Keratinocyte (primary cell): ENCODE results near the gene NHLH1. TPM values are rescaled to one million over a fixed set of nuclear protein-coding genes. Genes with fewer than 3 reads are reported as not detected.

Experiments
- DNase-seq: peaks from one replicate; pipeline ENCODE4 v3.0.0-alpha.2; 2011; ENCODE audit warnings: low read depth, missing footprints, low spot score
- FAIRE-seq: peaks from 2 replicates; lab custom pipeline; 2011; peaks lifted over from hg19 to GRCh38; lab: Jason Lieb, UNC
- H2AFZ ChIP-seq: 2 replicates; pipeline ENCODE4 v1.6.0; 2012; ENCODE audit warnings: low read length, control low read depth, inconsistent platforms; ENCODE audit not compliant: control insufficient read depth
- H3K27ac ChIP-seq: 2 replicates; pipeline ENCODE4 v1.5.1; 2011; ENCODE audit warnings: low read length; ENCODE audit not compliant: control insufficient read depth, insufficient read depth
- H3K27me3 ChIP-seq: 3 replicates; pipeline ENCODE4 v1.6.0; 2011; ENCODE audit warnings: low read length; ENCODE audit not compliant: control insufficient read depth, insufficient read depth; ENCODE audit errors: extremely low read depth
- H3K36me3 ChIP-seq, 2 experiments: 2 replicates in 1 of 2; 3 replicates in 1 of 2; pipeline ENCODE4 v1.5.1; 2011; ENCODE audit warnings: low read length in 2 of 2, mild to moderate bottlenecking in 1 of 2; ENCODE audit not compliant: control insufficient read depth in 2 of 2, insufficient read depth in 2 of 2; ENCODE audit errors: extremely low read depth in 1 of 2
- H3K4me1 ChIP-seq: 3 replicates; pipeline ENCODE4 v1.5.1; 2011; ENCODE audit warnings: low read length; ENCODE audit not compliant: control insufficient read depth, insufficient read depth; ENCODE audit errors: extremely low read depth
- H3K4me2 ChIP-seq: 3 replicates; pipeline ENCODE4 v1.6.0; 2011; ENCODE audit warnings: low read depth, low read length; ENCODE audit not compliant: control insufficient read depth, insufficient read depth; ENCODE audit errors: extremely low read depth
- H3K4me3 ChIP-seq, 3 experiments: fragments of 200-600 bp in 1 of 3; sonication (generic) in 1 of 3; 2 replicates in 2 of 3; 3 replicates in 1 of 3; pipeline ENCODE4 v1.5.1; 2011 to 2016; ENCODE audit warnings: low read length in 3 of 3, mild to moderate bottlenecking in 3 of 3, control low read depth in 2 of 3, inconsistent platforms in 1 of 3, low read depth in 1 of 3, mixed read lengths in 1 of 3, mixed run types in 1 of 3, moderate library complexity in 1 of 3; ENCODE audit not compliant: control insufficient read depth in 2 of 3, insufficient read depth in 2 of 3; ENCODE audit errors: extremely low read depth in 1 of 3
- H3K79me2 ChIP-seq: 2 replicates; pipeline ENCODE4 v1.6.0; 2012; ENCODE audit warnings: low read length; ENCODE audit not compliant: control insufficient read depth, insufficient read depth
- H3K9ac ChIP-seq: 3 replicates; pipeline ENCODE4 v1.6.0; 2011; ENCODE audit warnings: low read length; ENCODE audit not compliant: control insufficient read depth, insufficient read depth; ENCODE audit errors: extremely low read depth
- H3K9me1 ChIP-seq: 3 replicates; pipeline ENCODE4 v1.6.0; 2011; ENCODE audit warnings: low read length; ENCODE audit not compliant: control insufficient read depth, insufficient read depth; ENCODE audit errors: extremely low read depth
- H3K9me3 ChIP-seq: 2 replicates; pipeline ENCODE4 v1.5.1; 2012; ENCODE audit warnings: low read depth, low read length; ENCODE audit not compliant: control insufficient read depth
- H4K20me1 ChIP-seq: 3 replicates; pipeline ENCODE4 v1.6.0; 2011; ENCODE audit warnings: low read length; ENCODE audit not compliant: control insufficient read depth, insufficient read depth; ENCODE audit errors: extremely low read depth
- EZH2 ChIP-seq: IDR thresholded peaks from one replicate; pipeline ENCODE4 v1.6.1; 2012; ENCODE audit warnings: inconsistent platforms, mild to moderate bottlenecking, low read length, moderate library complexity
- dilution Hi-C: fragments of 300-500 bp; cut with MboI; formaldehyde crosslinking; loops from one replicate; pipeline ENCODE4 v1.7.0; 2020; ENCODE audit warnings: low sequenced_read_pairs; ENCODE audit not compliant: extremely low pct_ligation_motif_present
- polyA plus RNA-seq, 5 experiments: library from polyadenylated mRNA; depleted of rRNA in 3 of 5; stranded (reverse) in 3 of 5; stranded (forward) in 1 of 5; unstranded in 1 of 5; fragments of >200 nt; gene quantifications; 1 replicate in 1 of 5; 2 replicates in 3 of 5; 3 replicates in 1 of 5; pipeline versions ENCODE4 v1.2.1 to v1.2.3, GENCODE V29; 2011 to 2012; ENCODE audit warnings: missing spikeins in 2 of 5, low read depth in 1 of 5, low replicate concordance in 1 of 5
- TF ChIP-seq, protein P1 (sequence below), 3 experiments: IDR thresholded peaks in 1 of 3; conservative IDR thresholded peaks in 1 of 3; optimal IDR thresholded peaks in 1 of 3; 2 replicates in 2 of 3; 3 replicates in 1 of 3; pipeline versions ENCODE3 to v1.5.1; 2011; ENCODE audit warnings: low read length in 3 of 3, mild to moderate bottlenecking in 3 of 3, moderate library complexity in 2 of 3, control low read depth in 1 of 3, inconsistent platforms in 1 of 3; ENCODE audit not compliant: insufficient read depth in 2 of 3; ENCODE audit errors: extremely low read depth in 1 of 3

The NHLH1 gene
- polyA plus RNA-seq, 1 donor (not counting 4 experiments of a cell fraction or from before 2014, with no cell fraction given), result 0.13 TPM

DNA sequence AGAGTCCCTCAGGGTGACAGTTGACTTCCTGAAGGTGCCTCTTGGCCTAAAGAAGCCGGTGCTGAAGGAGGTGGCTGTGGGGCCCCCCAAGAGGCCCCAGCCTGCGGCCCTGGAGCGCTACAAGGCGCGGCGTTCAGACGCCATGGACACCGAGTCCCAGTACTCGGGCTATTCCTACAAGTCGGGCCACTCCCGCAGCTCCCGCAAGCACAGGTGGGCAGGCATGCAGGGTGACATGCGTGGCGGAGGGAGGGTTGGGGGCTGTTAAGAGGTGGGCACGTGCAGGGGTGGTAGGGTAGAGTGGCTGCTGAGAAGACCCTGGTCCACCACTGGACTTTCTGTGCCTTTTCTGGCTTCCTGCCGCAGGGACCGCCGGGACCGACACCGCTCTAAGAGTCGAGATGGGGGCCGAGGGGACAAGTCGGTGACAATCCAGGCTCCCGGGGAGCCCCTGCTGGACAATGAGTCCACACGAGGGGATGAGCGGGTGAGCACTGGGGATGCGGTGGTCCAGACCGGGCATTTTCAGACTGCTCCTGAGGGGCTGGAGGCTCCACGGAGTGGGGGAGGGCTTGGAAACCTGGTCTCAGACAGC, 48.9 kb downstream of the NHLH1 start:
- dilution Hi-C loops, result no loop called here

DNA sequence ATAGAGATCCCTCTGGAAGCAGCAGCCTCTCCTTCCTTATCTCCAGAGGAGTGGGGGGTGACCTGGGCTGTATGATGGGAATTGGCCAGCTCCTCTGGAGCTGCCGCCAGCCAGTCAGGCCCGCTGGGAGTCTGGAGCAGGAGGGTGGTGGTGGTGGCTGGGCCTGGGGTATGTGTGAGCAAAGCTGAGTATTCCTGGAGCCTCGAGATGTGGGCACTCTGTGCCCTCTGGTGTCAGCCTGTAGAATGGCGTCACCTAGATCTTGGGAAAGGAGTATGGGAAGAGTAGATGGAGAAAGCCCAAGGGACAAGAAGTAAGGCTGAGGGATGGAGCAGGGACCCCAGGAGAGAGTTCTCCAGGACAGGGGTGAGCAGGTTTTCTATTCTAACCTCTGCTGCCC, 49.5 kb downstream of the NHLH1 start:
- Histone ChIP-seq H4K20me1 (no peaks in the 10 kb centered on the region), H3K4me3 (no peak overlapping the region), H3K27ac (no peak overlapping the region), H3K4me2 (no peak overlapping the region), H2AFZ (no peak overlapping the region), H3K9me3 (no peaks in the 10 kb centered on the region), H3K9ac (no peak overlapping the region), H3K4me1 (peaks cover 12% of the 10 kb centered on the region), H3K79me2 (no peaks in the 10 kb centered on the region), H3K9me1 (peaks cover 3% of the 10 kb centered on the region), H3K36me3 (peaks cover 5 to 14% of the 10 kb centered on the region in 2 experiments), H3K27me3 (no peaks in the 10 kb centered on the region)
- TF ChIP-seq EZH2, result no peak
- TF ChIP-seq, protein P1, sequence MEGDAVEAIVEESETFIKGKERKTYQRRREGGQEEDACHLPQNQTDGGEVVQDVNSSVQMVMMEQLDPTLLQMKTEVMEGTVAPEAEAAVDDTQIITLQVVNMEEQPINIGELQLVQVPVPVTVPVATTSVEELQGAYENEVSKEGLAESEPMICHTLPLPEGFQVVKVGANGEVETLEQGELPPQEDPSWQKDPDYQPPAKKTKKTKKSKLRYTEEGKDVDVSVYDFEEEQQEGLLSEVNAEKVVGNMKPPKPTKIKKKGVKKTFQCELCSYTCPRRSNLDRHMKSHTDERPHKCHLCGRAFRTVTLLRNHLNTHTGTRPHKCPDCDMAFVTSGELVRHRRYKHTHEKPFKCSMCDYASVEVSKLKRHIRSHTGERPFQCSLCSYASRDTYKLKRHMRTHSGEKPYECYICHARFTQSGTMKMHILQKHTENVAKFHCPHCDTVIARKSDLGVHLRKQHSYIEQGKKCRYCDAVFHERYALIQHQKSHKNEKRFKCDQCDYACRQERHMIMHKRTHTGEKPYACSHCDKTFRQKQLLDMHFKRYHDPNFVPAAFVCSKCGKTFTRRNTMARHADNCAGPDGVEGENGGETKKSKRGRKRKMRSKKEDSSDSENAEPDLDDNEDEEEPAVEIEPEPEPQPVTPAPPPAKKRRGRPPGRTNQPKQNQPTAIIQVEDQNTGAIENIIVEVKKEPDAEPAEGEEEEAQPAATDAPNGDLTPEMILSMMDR (optimal IDR thresholded peaks at IDR 0.05 in 1 of 3, IDR thresholded peaks at IDR 0.05 in 1 of 3, conservative IDR thresholded peaks at IDR 0.05 in 1 of 3; ENCODE audit: extremely low read depth in 1 of 3, insufficient read depth in 2 of 3, low read length in 3 of 3), result peak; percentile 75 to 89 (median 83)
- DNase-seq, result no peak
- dilution Hi-C loops, result no loop called here
- FAIRE-seq, result peak; percentile 77

More for the DNA sequence above, 48.9 kb downstream of the NHLH1 start:
- Histone ChIP-seq H4K20me1 (no peaks in the 10 kb centered on the region), H3K4me3 (no peak overlapping the region), H3K4me1 (peaks cover 12% of the 10 kb centered on the region), H3K79me2 (no peaks in the 10 kb centered on the region), H3K27ac (no peak overlapping the region), H3K9me1 (peaks cover 3% of the 10 kb centered on the region), H3K9ac (no peak overlapping the region), H3K9me3 (no peaks in the 10 kb centered on the region), H3K4me2 (no peak overlapping the region), H3K36me3 (peaks cover 2 to 12% of the 10 kb centered on the region in 2 experiments), H2AFZ (no peak overlapping the region), H3K27me3 (no peaks in the 10 kb centered on the region)
- TF ChIP-seq EZH2, result no peak
- no peak for DNase-seq
- FAIRE-seq, result no peak

- Histone ChIP-seq H3K4me2 (no peak overlapping the region), H4K20me1 (no peaks in the 10 kb centered on the region), H3K9ac (no peak overlapping the region), H3K9me3 (no peaks in the 10 kb centered on the region), H3K27ac (no peak overlapping the region), H3K4me1 (peaks cover 12% of the 10 kb centered on the region), H3K9me1 (peaks cover 3% of the 10 kb centered on the region), H3K79me2 (no peaks in the 10 kb centered on the region), H3K27me3 (no peaks in the 10 kb centered on the region), H2AFZ (no peak overlapping the region), H3K36me3 (peaks cover 9 to 16% of the 10 kb centered on the region in 2 experiments), H3K4me3 (no peak overlapping the region)
- dilution Hi-C loops, result no loop called here
- TF ChIP-seq, protein P1 (optimal IDR thresholded peaks at IDR 0.05 in 1 of 3, IDR thresholded peaks at IDR 0.05 in 1 of 3, conservative IDR thresholded peaks at IDR 0.05 in 1 of 3; ENCODE audit: extremely low read depth in 1 of 3, insufficient read depth in 2 of 3, low read length in 3 of 3), result no peak
- no peak for TF ChIP-seq EZH2
- DNase-seq (no peak), FAIRE-seq (no peak)
Observed at GRCh38 chr1:160418483-160418882, 51.6 kb downstream of the NHLH1 start.
